ENCODE data around the gene LRWD1.
"Not testable (repeated sequence)": the region's sequence is repeated elsewhere in the genome, so short reads cannot be mapped to it uniquely, and the experiment has no call there.

The LRWD1 gene

GRCh38 chr7:102471791-102472125, 7.0 kb downstream of the LRWD1 start:
- peaks cover 8% of the 10 kb centered on the region for H3K4me1 ChIP-seq (ENCODE audit: insufficient read depth, low read length, severe bottlenecking)
- H3K4me3 ChIP-seq (ENCODE audit: low read depth, low read length, poor library complexity, severe bottlenecking): no peak overlapping the region
- no peak overlapping the region for H3K27ac ChIP-seq (ENCODE audit: low read depth, low read length, poor library complexity, severe bottlenecking)
- no peaks in the 10 kb centered on the region for H3K9me3 ChIP-seq (ENCODE audit: low read length)
- no peaks in the 10 kb centered on the region for H3F3A ChIP-seq (ENCODE audit: insufficient read depth, low read length)
- no peaks in the 10 kb centered on the region for H3K27me3 ChIP-seq (ENCODE audit: insufficient read depth, low read length)
- H3K79me2 ChIP-seq (ENCODE audit: insufficient read depth, low read length): no peaks in the 10 kb centered on the region
- H3K4me2 ChIP-seq (ENCODE audit: low read length): no peak overlapping the region
- H3K9ac ChIP-seq (ENCODE audit: low read length): no peak overlapping the region
- TF ChIP-seq CTCF (IDR thresholded peaks at IDR 0.05; ENCODE audit: low read length): no peak
- no peak for TF ChIP-seq EZH2 (IDR thresholded peaks at IDR 0.05; ENCODE audit: borderline replicate concordance, low read length)
- no peak overlapping the region for H2AFZ ChIP-seq (ENCODE audit: low read length)
- no peaks in the 10 kb centered on the region for H4K20me1 ChIP-seq (ENCODE audit: insufficient read depth, low read length)
- H3K9me2 ChIP-seq (ENCODE audit: low read depth, low read length): no peaks in the 10 kb centered on the region
- peaks cover 64% of the 10 kb centered on the region for H3K36me3 ChIP-seq (ENCODE audit: insufficient read depth, low read length)

DNA sequence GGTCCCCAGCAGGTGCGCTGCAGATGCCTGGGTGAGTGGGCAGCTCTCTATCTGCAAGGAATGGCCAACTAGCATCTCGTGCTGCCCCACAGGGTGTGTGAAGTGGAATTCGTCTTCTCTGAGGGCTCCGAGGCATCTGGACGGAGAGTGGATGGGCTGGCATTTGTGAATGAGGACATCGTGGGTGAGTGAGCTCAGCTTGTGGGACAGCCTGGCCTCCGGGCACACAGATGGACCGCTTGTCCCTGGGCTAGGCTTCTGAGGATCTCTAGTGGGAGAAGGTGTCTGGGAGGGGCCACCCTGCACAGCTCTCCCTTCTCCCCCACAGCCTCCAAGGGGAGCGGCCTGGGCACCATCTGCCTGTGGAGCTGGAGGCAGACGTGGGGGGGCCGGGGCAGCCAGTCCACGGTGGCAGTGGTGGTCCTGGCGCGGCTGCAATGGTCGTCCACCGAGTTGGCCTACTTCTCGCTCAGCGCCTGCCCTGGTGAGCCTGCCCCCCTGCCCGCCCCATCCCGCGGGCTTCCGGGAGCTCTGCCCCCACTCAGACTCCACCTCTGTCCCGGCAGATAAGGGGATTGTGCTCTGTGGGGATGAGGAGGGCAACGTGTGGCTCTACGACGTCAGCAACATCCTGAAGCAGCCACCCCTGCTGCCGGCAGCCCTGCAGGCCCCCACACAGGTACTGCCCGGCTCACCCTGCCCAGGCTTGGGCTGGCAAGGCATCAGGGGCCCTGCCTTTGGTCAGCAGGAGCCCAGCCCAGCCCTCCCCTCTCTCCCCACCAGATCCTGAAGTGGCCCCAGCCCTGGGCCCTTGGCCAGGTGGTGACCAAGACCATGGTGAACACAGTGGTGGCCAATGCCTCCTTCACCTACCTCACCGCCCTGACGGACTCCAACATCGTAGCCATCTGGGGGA, 7.6 kb downstream of the LRWD1 start:
- Histone ChIP-seq H2AFZ (ENCODE audit: low read length) (no peak overlapping the region), H3K36me3 (ENCODE audit: insufficient read depth, low read length) (peaks cover 62% of the 10 kb centered on the region), H3K9ac (ENCODE audit: low read length) (no peak overlapping the region), H3K4me2 (ENCODE audit: low read length) (no peak overlapping the region), H3K4me1 (ENCODE audit: insufficient read depth, low read length, severe bottlenecking) (peaks cover 1% of the 10 kb centered on the region), H3K9me3 (ENCODE audit: low read length) (no peaks in the 10 kb centered on the region), H4K20me1 (ENCODE audit: insufficient read depth, low read length) (no peaks in the 10 kb centered on the region), H3F3A (ENCODE audit: insufficient read depth, low read length) (no peaks in the 10 kb centered on the region), H3K27ac (ENCODE audit: low read depth, low read length, poor library complexity, severe bottlenecking) (no peak overlapping the region), H3K27me3 (ENCODE audit: insufficient read depth, low read length) (no peaks in the 10 kb centered on the region), H3K9me2 (ENCODE audit: low read depth, low read length) (no peaks in the 10 kb centered on the region), H3K79me2 (ENCODE audit: insufficient read depth, low read length) (no peaks in the 10 kb centered on the region), H3K4me3 (ENCODE audit: low read depth, low read length, poor library complexity, severe bottlenecking) (no peak overlapping the region)
- no peak for TF ChIP-seq CTCF (IDR thresholded peaks at IDR 0.05; ENCODE audit: low read length)
- TF ChIP-seq EZH2 (IDR thresholded peaks at IDR 0.05; ENCODE audit: borderline replicate concordance, low read length): no peak

DNA sequence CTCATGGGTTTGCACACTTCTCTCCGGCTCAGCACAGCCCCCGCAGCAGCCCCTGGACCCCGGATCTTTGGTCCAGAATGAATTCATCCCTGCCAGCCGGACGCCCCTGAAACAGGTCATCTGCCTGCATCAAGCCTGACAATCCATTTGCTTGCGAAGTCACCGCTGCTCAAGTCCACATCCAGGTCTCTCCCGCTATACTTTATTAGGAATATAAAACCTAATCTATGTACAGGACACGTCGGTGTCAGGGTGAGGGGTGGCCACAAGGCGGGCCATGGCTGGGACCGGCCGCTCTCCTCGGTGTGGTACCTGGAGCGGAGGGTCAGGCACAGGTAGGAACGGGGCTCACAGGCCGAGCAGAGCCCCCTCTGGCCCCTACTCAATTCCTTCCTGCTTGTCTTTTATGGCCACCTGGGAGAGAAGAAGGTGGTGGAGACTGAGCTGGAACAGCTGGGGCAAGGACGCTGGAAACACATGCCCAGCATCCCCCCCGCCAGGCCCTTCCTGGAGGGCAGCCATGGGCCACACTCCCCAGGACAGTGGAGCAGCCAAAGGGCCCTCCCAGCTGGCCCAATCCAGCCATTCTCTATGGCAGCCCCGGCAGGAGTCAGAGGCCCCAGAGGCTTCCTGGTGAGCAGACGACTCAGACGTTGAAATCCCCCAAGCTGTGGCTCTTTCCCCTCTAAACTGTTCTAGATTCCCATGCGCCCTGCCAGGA, 8.6 kb downstream of the LRWD1 start:
- Histone ChIP-seq H3F3A (ENCODE audit: insufficient read depth, low read length) (no peaks in the 10 kb centered on the region), H2AFZ (ENCODE audit: low read length) (no peak overlapping the region), H3K9me3 (ENCODE audit: low read length) (no peaks in the 10 kb centered on the region), H3K9me2 (ENCODE audit: low read depth, low read length) (no peaks in the 10 kb centered on the region), H3K4me2 (ENCODE audit: low read length) (no peak overlapping the region), H3K27ac (ENCODE audit: low read depth, low read length, poor library complexity, severe bottlenecking) (no peak overlapping the region), H3K79me2 (ENCODE audit: insufficient read depth, low read length) (no peaks in the 10 kb centered on the region), H3K36me3 (ENCODE audit: insufficient read depth, low read length) (peaks cover 53% of the 10 kb centered on the region), H3K4me3 (ENCODE audit: low read depth, low read length, poor library complexity, severe bottlenecking) (no peak overlapping the region), H3K4me1 (ENCODE audit: insufficient read depth, low read length, severe bottlenecking) (peaks cover 4% of the 10 kb centered on the region), H4K20me1 (ENCODE audit: insufficient read depth, low read length) (no peaks in the 10 kb centered on the region), H3K27me3 (ENCODE audit: insufficient read depth, low read length) (no peaks in the 10 kb centered on the region), H3K9ac (ENCODE audit: low read length) (no peak overlapping the region)
- TF ChIP-seq EZH2 (IDR thresholded peaks at IDR 0.05; ENCODE audit: borderline replicate concordance, low read length) (no peak), CTCF (IDR thresholded peaks at IDR 0.05; ENCODE audit: low read length) (no peak)

DNA sequence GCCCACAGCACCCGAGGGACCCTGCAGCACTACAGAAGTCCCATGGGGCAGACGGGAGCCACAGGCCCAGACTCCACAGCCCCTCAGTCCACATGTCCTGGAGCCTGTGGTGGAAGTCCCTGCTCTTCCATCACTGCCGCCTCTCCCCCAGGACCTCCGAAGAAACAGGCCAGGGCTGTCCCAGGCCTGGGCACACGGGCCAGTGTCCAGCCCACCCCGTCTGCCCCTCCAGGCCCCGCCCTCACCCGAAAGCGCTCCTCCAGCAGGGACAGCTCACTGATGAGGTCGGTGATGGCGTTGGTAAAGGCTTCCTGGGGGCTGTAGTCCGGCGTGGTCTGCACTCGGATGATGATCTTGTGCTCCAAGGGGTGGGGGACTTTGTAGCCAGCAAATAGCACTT, 9.3 kb downstream of the LRWD1 start:
- H3K4me1 ChIP-seq (ENCODE audit: insufficient read depth, low read length, severe bottlenecking); H3K9me3 ChIP-seq (ENCODE audit: low read length); H2AFZ ChIP-seq (ENCODE audit: low read length); H3K9me2 ChIP-seq (ENCODE audit: low read depth, low read length); H3K9ac ChIP-seq (ENCODE audit: low read length); H3K79me2 ChIP-seq (ENCODE audit: insufficient read depth, low read length); H3F3A ChIP-seq (ENCODE audit: insufficient read depth, low read length); H3K27me3 ChIP-seq (ENCODE audit: insufficient read depth, low read length); H3K27ac ChIP-seq (ENCODE audit: low read depth, low read length, poor library complexity, severe bottlenecking); H3K4me2 ChIP-seq (ENCODE audit: low read length); H4K20me1 ChIP-seq (ENCODE audit: insufficient read depth, low read length); H3K4me3 ChIP-seq (ENCODE audit: low read depth, low read length, poor library complexity, severe bottlenecking): not testable (repeated sequence)
- H3K36me3 ChIP-seq (ENCODE audit: insufficient read depth, low read length): peaks cover 46% of the 10 kb centered on the region

GRCh38 chr7:102474736-102475435, 10.1 kb downstream of the LRWD1 start:
- H3K36me3 ChIP-seq (ENCODE audit: insufficient read depth, low read length): peaks cover 38% of the 10 kb centered on the region
- not testable (repeated sequence) for H3K27ac ChIP-seq (ENCODE audit: low read depth, low read length, poor library complexity, severe bottlenecking); H2AFZ ChIP-seq (ENCODE audit: low read length); H3K4me2 ChIP-seq (ENCODE audit: low read length); H3K79me2 ChIP-seq (ENCODE audit: insufficient read depth, low read length); H3K9ac ChIP-seq (ENCODE audit: low read length); H3K9me2 ChIP-seq (ENCODE audit: low read depth, low read length); H3K9me3 ChIP-seq (ENCODE audit: low read length); H3K4me3 ChIP-seq (ENCODE audit: low read depth, low read length, poor library complexity, severe bottlenecking); H3K4me1 ChIP-seq (ENCODE audit: insufficient read depth, low read length, severe bottlenecking); H3F3A ChIP-seq (ENCODE audit: insufficient read depth, low read length); H4K20me1 ChIP-seq (ENCODE audit: insufficient read depth, low read length); H3K27me3 ChIP-seq (ENCODE audit: insufficient read depth, low read length)
